Measurements from ENCODE around the gene USP24.

DNA sequence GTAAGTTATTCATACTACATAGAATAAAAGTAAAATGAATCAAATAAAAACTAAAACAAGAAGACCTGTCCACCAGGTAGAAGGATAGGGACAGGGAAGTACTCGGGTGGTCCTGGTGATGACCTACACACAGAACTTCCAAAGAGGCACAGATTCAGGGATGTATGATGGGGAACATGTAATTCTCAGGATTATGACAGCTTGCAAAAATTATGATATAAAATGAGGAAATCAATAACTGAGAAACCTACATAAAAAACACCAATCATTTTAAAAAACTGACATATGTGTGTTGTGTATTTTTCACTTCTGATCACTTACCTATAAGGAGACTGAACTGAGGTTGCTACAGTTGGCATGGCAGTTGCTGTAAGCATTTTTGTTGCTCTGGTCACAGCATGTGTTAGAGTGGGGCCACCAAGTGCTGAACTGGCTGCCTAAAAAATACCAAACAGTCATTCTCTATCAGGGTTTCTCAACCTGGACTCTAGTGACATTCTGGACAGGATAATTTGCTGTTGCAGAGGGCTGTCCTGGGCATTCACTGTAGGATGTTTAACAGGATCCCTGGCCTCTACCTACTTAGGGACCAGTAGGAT is 73.8 kb downstream of the USP24 start:
- TF ChIP-seq, protein P1, sequence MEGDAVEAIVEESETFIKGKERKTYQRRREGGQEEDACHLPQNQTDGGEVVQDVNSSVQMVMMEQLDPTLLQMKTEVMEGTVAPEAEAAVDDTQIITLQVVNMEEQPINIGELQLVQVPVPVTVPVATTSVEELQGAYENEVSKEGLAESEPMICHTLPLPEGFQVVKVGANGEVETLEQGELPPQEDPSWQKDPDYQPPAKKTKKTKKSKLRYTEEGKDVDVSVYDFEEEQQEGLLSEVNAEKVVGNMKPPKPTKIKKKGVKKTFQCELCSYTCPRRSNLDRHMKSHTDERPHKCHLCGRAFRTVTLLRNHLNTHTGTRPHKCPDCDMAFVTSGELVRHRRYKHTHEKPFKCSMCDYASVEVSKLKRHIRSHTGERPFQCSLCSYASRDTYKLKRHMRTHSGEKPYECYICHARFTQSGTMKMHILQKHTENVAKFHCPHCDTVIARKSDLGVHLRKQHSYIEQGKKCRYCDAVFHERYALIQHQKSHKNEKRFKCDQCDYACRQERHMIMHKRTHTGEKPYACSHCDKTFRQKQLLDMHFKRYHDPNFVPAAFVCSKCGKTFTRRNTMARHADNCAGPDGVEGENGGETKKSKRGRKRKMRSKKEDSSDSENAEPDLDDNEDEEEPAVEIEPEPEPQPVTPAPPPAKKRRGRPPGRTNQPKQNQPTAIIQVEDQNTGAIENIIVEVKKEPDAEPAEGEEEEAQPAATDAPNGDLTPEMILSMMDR (IDR thresholded peaks at IDR 0.05) = no peak
- no peak for TF ChIP-seq POLR2A (IDR thresholded peaks at IDR 0.05)
